Kasumi-1 (cell line): ENCODE measurements around the gene FOSL2.
A peak's percentile ranks its signal among the peaks of the same experiment; 100 is the strongest.

Source experiments
- DNase-seq, 2 experiments: peaks; one replicate each; lab custom pipeline; 2025; lab: John Stamatoyannopoulos, UW

The FOSL2 gene

DNA sequence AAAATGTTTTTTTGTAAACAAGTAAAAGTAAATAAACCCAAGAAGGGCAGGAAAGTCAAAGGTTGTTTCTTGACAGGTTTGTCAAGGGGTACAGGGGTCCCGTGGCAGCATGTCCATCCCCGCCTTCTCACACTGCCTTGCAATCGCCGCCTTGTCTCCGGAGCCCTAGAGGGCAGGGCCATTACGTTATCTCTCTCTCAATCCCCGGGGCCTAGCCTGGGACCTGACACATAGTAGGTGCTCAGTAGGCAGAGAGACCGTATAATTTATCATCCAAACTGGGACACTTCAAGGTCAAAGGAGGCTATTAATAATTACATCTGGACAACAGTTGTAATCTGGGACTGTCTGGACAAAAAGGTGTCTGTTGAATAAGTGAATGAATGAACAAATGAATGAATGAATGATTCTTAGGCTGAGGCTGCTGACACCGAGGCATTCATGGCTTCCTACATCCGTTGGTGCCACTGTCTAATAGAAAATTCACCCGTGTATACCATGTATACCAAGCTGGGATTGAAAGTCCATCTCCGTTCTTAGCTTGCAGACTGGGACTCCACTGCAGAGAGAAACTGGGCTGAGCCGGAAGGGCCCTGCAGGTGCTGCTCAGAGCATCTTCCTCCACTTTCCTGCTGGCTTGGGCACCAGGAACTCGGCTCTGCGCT, 58.4 kb downstream of the FOSL2 start:
- no peak for DNase-seq

DNA sequence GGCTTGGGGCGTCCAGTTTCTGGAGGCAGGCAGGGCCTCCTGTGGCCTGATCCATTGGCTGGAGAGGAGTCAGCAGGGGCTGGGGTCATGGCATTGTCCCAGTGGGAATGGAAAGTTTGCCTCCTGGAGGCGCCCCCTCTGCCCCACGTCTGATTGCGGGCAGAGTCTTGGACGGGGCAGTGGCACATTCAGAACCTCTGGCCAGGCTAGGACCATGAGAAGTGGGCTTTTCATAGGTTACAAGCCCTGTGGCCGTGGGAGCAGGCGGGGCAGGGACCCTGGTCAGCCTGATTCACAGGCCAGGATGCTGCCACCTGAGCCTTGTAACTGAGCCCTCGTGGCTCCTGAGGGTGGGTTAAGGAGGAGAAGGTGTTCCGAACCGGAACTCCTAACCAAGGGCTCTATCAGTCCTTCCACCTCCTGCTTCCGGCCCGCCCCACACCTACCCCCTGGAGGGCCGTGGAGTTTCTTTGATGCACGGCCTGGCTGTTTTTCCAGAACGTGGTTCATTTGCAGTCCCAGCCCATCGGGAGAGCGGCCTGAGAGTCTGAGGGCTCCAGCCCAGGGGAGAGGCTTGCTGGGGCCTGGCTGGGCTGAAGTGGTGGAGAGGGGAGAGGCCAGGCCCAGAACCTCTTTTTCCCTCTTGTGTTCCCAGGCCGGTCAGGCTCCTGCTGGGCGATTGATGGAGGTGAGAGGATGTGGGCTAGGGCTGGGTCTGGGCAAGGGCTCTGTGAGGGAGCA, 59.3 kb downstream of the FOSL2 start:
- DNase-seq = no peak

DNA sequence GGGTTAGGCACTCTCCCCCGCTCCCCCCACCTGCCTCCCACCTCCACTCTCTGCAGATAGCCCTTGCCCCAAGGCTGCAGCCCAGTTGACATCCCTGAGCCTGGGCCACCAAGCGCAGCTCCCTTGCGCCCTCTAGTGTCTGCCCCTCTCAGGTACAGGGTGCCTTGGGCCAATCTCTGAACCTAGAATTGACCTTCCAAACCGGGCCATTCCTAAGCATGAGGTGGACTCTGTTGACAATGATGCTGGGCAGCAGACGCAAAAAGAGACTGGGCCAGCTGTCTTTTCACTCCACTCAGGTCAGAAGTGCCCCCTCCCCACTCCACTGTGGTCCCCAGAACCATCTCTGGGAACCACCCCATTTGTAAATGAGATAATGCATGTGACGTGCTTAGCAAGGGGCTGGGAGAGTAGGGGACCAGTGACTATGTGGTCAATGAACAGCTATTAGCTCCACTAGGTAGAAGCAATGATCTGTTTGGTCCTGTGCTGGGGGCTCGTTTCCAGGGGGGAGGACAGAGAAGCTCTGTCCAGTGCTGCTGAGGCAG, 60.0 kb downstream of the FOSL2 start:
- peak; percentile 60 to 61 for DNase-seq

DNA sequence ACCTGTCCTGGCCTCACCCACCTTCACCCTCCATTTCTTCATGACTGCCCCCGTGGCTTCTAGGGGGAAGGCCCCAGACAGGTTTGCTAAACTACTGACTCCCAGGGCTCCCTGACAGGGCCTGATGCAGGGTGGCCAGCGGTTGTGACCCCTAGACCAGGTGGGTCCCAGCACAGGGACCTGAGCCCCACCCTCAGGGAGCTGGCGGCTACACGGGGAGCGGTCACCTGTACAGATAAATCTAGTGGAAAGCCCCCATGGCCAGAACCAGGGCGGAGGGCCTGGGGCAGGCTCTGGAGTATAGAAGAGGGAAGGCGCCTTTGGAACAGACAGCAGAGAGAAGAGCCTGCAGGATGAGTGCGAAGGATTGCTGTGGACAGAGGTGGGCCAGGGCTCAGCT, 60.7 kb downstream of the FOSL2 start:
- no peak for DNase-seq

DNA sequence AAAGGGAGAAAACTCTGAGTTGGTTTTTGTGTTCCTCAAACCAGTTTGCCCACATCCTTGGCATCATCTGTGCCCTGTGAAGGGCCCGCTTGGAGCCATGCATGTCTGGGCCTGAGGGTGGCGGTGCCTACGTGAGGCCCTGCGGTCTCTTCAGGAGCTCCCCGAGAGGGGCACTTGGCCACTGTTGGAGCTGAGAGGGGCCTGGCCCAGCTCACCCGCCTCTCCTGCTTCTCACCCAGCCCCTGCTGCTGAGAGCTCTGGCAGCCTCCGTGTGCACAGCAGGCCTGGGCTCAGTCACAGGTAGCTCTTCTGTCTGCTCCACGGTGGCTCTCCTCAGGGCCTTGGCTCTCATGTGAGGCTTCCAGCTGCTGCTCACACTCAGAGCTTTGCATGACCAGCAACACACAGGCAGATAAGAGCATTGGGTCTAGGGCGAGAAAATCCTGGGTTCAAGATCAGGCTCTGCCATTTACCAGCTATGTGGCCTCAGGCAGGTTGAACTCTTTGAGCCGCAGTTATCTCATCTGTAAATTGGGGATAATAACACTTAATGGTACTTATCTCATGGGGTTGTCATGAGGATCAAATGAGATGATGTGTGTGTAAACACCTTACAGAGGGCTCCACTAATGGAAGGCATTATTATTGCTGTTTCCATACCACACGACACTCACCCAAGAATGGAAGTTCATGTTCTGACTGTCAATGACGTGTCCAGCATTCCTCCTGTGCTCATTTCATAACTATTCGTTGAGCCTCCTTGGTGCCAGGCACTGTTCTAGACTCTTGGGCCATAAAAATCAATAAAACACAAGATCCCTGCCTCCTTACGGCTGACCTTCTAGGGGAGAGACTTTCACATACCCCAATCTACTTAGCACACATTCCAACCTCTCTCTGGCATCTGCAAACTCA, 61.6 kb downstream of the FOSL2 start:
- DNase-seq = no peak

DNA sequence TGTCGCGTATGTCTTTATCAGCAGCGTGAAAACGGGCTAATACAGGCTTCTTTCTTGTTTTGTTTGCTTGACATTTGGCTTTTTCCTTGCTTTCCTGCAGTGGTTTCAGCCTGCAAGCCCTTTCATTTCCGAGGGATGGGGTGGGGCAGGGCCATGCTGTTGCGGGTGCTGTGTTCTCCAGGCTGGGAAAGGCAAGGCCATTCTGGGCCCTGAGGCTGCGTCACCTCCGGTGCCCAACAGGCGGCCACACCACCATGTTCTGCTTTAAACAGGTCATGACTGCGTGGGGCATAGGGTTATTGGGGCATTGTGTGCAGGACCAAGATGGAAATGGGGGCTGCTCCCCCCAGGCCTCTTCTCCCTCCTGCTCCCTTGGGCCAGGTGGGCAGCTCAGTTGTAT, 64.6 kb downstream of the FOSL2 start:
- no peak for DNase-seq

DNA sequence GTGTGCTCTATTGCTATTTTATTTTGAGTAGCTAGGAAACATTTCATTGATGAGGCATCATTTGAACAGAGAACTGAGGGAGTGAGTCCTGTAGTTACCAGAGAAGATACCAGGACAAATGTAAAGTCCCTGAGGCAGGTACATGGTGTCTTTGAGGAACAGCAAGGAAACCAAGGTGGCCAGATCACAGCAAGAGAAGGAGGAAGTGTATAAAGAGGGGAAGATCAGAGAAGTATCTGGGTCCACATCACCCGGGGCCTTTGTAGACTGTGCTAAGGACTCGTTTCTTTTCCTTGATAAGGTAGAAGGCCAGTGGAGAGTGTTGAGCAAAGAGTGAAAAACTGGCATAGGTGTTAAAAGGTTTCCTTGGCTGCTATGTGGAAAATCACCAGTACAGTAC, 68.4 kb downstream of the FOSL2 start:
- DNase-seq = no peak

DNA sequence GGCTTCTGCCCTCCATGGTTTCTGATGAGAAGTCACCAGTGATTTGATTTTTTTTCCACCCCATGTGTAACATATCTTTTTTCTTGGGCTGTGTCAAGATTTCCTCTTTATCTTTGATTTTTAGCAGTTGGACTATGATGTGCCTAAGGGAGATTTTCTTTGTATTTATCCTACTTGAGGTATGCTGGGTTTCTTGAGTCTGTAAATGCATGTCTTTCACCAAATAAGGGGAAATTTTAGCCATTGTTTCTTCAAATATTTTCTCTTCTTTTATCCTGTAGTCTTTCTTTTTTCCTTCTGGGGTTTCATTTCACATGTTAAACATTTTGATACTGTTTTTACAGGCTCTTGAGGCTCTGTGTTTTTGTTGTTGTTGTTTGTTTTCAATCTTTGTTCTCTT, 69.5 kb downstream of the FOSL2 start:
- DNase-seq = no peak

DNA sequence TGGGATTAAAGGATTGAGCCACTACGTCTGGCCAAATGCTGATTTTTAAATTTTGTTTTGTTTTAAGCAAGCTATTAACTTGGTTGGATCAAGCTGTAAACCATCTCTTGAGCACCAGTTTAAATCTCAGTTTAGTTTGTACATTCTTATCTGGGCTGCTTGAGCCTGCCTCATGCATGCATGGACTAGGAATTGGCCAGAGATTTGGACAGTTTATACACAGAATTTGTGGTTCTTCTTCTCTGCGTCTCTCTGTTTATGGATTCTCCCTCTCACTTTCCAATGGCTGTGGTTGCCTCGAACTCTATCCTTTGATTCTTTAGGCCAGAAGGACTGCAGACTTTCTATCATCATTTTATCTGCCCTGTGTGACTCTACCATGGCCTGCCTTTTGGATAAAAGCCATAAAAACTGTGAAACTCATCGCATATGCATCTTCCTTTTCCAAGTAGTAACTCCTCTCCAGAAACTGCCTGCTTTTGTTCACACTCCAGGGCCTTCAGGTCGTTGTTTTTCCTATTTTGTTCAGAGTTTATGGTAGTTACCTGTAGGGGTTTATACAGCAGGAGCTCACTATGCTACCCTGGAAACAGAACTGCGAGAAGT, 70.7 kb downstream of the FOSL2 start:
- no peak for DNase-seq

DNA sequence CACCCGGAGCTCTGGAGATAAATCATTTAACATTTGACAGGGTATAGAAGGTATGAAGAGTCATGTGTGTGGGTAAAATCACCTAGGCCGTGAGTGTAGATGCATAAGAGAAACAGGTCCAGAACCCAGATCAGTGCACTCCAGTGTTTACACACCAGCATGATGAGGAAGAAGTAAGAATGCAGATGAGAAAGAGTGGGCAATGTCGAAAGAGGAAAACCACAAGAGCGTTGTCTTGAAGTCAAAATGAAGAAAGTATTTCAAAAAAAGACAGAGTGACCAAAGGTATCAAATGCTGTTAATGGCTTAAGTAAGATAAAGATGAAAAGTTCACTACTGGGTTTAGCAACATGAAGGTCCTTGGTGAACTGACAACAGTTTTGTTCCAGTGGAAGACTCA, 71.2 kb downstream of the FOSL2 start:
- DNase-seq = peak; percentile 34 to 46

DNA sequence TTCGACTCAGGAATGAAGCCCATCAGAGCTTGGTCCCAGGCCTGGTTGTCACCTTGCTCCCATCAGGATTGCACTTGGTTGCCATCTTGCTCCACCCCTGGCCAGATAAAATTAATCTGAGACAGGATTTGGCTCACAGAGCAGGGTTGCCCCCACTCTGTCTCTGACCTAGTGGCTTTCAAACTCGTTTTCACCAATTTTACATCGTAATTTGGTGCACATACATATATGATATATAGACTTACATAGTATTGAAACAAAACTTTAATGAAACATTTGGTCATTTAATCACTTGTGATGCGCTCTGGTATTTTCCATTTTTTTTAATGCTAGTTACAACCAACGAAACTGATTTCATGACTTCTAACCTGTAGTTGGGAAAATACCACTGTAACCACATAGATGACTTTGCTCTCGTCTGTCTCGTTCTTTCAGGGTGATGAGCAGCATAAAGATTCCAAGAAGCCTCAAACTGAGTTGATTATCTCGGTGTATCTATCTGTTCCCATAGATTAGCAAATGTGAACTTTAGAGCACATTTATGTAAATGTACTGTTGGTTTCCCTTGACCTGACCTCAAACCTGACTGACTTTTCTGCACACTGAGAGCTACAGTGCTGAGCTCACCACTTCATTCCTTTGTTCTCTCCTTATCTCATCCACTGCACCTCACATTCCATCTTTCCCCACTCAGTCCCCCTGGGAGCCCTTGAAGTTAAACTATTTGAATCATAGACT, 72.7 kb downstream of the FOSL2 start:
- no peak for DNase-seq
